ENCODE results near the gene SETBP1. TPM values are rescaled to one million over a fixed set of nuclear protein-coding genes. Genes with fewer than 3 reads are reported as not detected.

The SETBP1 gene
- total RNA-seq, 4 donors from 2014 or later = 16.2 to 33.6 (median 24.4) TPM

GRCh38 chr18:44637210-44638033 lies 43.3 kb upstream of the SETBP1 start:
- intact Hi-C loops (cut with DNase I; ENCODE audit: low total_unique reads) = no loop called here
- in situ Hi-C loops (cut with MboI; ENCODE audit: low pct_ligation_motif_present in 1 of 4, low pct_unique_long_range_greater_than_20kb in 1 of 4, low sequenced_read_pairs in 3 of 4) = no loop called here
- DNase-seq = no peak
- Histone ChIP-seq H3K4me3 (no peak overlapping the region), H3K27ac (no peak overlapping the region), H3K4me1 (no peaks in the 10 kb centered on the region), H3K27me3 (no peaks in the 10 kb centered on the region), H3K36me3 (no peaks in the 10 kb centered on the region), H3K9me3 (no peaks in the 10 kb centered on the region)
- 59 to 69% methylated on average over 5 of the region's 5 CpGs for WGBS, 2 donors (ENCODE audit: low coverage in 1 of 2)
- no peak for TF ChIP-seq CTCF (IDR thresholded peaks at IDR 0.05)
- no peak for TF ChIP-seq POLR2AphosphoS5 (IDR thresholded peaks at IDR 0.05)
- no peak for TF ChIP-seq POLR2A (IDR thresholded peaks at IDR 0.05)
- TF ChIP-seq EP300 (IDR thresholded peaks at IDR 0.05; ENCODE audit: low read depth) = no peak

- H3K27ac ChIP-seq = no peak overlapping the region
- intact Hi-C loops (cut with DNase I; ENCODE audit: low total_unique reads) = no loop called here
- in situ Hi-C loops (cut with MboI; ENCODE audit: low pct_ligation_motif_present in 1 of 4, low pct_unique_long_range_greater_than_20kb in 1 of 4, low sequenced_read_pairs in 3 of 4) = no loop called here
- H3K4me1 ChIP-seq = no peaks in the 10 kb centered on the region
- no peaks in the 10 kb centered on the region for H3K27me3 ChIP-seq
- 87 to 95% methylated on average over 3 to 4 of the region's 4 CpGs for WGBS, 2 donors (ENCODE audit: low coverage in 1 of 2)
- no peak overlapping the region for H3K4me3 ChIP-seq
- no peaks in the 10 kb centered on the region for H3K36me3 ChIP-seq
- H3K9me3 ChIP-seq = no peaks in the 10 kb centered on the region
- TF ChIP-seq EP300 (IDR thresholded peaks at IDR 0.05; ENCODE audit: low read depth) (no peak), CTCF (IDR thresholded peaks at IDR 0.05) (no peak), POLR2A (IDR thresholded peaks at IDR 0.05) (no peak), POLR2AphosphoS5 (IDR thresholded peaks at IDR 0.05) (no peak)
- DNase-seq = no peak
These were observed 42.6 kb upstream of the SETBP1 start for GRCh38 chr18:44638034-44638540.

- intact Hi-C loops (cut with DNase I; ENCODE audit: low total_unique reads) = no loop called here
These were observed 41.9 kb upstream of the SETBP1 start for GRCh38 chr18:44638811-44639210.

More at GRCh38 chr18:44638811-44639210, 41.9 kb upstream of the SETBP1 start:
- in situ Hi-C loops (cut with MboI; ENCODE audit: low pct_ligation_motif_present in 1 of 4, low pct_unique_long_range_greater_than_20kb in 1 of 4, low sequenced_read_pairs in 3 of 4) = no loop called here
- no peaks in the 10 kb centered on the region for H3K4me1 ChIP-seq
- WGBS, 2 donors (ENCODE audit: low coverage in 1 of 2) = 88 to 100% methylated on average over 1 of the region's 1 CpG
- no peak overlapping the region for H3K4me3 ChIP-seq
- no peaks in the 10 kb centered on the region for H3K27me3 ChIP-seq
- H3K27ac ChIP-seq = no peak overlapping the region
- no peak for TF ChIP-seq POLR2A (IDR thresholded peaks at IDR 0.05)
- no peak for TF ChIP-seq EP300 (IDR thresholded peaks at IDR 0.05; ENCODE audit: low read depth)
- TF ChIP-seq CTCF (IDR thresholded peaks at IDR 0.05) = no peak
- TF ChIP-seq POLR2AphosphoS5 (IDR thresholded peaks at IDR 0.05) = no peak
- no peaks in the 10 kb centered on the region for H3K36me3 ChIP-seq
- DNase-seq = no peak
- H3K9me3 ChIP-seq = no peaks in the 10 kb centered on the region
